ENCODE data around the gene PPFIA2.

Gene PPFIA2

DNA sequence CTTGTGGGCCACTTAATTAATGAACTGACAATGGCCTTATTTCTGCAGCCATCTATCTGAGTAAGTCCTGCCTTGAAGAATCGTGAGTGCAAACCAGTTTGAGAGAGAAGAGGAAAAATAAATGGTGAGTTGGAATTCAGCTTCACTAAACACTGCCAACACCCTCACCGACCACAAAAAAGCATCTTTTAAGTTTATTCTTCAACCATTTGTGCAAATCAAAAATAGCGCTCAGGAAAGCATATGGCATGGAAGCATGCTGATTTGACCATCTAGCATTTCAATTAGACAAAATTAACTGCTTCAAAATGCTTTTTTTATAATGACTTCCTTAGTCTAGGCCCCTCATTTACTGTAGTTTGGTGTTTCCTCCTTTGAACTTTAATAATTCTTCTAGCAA lies 294.0 kb downstream of the PPFIA2 start:
- in situ Hi-C loops (cut with MboI; ENCODE audit: low sequenced_read_pairs): no loop called here

- in situ Hi-C loops (cut with MboI; ENCODE audit: low sequenced_read_pairs): no loop called here
These were observed 298.0 kb downstream of the PPFIA2 start for GRCh38 chr12:81461163-81461562.

DNA sequence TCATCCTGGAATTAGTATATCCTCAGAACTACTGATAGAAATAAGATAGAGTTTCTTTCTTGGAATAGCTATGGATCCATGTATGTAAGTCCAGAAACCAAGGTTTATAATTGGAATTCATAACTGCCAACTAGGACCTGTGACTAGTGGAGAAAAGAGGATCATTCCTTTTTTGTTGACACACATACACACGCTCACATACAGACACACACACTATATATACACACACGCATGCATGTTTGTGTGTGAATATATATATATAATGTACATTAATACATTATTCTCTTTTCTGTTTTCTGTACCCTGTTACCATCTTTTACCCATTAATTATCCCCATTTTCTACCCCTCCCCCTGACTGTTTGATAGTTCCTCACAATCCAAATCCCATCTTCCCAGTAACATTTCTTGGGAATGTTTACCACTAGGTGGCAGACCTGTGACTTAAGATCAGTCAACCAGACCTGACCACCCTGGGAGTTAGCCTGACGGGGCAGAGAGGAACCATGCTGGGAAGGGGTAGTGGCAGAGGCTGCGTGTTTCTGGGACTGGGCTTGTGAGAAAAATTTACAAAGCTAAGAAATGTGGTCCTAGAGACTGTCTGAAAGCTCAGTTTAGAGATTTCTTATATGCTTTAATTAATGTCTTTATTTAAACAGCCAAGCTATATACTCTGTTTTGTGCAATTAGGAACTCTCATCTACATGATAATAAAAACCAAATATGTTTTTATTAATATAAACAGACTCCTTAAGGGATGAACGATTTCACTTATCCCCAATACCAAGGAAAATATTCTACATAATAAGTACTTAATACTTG lies 308.0 kb downstream of the PPFIA2 start:
- in situ Hi-C loops (cut with MboI; ENCODE audit: low sequenced_read_pairs): no loop called here

- in situ Hi-C loops (cut with MboI; ENCODE audit: low sequenced_read_pairs): no loop called here
These were observed 317.5 kb downstream of the PPFIA2 start for GRCh38 chr12:81441629-81442028.

GRCh38 chr12:81440001-81440400 lies 319.1 kb downstream of the PPFIA2 start:
- in situ Hi-C loops (cut with MboI; ENCODE audit: low sequenced_read_pairs): no loop called here

- in situ Hi-C loops (cut with MboI; ENCODE audit: low sequenced_read_pairs): no loop called here
These were observed 319.8 kb downstream of the PPFIA2 start for GRCh38 chr12:81439344-81439743.

- in situ Hi-C loops (cut with MboI; ENCODE audit: low sequenced_read_pairs): no loop called here
These were observed 342.1 kb downstream of the PPFIA2 start for GRCh38 chr12:81417056-81417455.

DNA sequence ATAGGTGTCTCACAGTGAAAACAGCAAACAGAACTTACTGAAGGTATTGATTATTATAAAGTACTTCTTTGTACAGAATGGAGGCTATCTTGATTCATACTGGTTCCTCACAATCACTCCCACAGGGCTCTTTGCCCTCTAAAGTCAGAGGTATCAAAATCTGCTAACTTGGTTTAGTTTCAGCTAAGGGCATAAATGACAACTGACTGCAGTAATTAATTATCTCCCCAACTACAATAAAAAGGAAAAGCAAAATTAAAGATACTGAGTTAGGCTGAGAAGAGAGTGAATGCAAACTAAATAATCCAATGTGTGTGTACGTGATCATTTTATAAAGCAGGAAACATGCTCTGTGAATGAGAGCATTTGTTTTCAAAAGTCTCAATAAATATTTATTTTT lies 342.6 kb downstream of the PPFIA2 start:
- in situ Hi-C loops (cut with MboI; ENCODE audit: low sequenced_read_pairs): no loop called here

DNA sequence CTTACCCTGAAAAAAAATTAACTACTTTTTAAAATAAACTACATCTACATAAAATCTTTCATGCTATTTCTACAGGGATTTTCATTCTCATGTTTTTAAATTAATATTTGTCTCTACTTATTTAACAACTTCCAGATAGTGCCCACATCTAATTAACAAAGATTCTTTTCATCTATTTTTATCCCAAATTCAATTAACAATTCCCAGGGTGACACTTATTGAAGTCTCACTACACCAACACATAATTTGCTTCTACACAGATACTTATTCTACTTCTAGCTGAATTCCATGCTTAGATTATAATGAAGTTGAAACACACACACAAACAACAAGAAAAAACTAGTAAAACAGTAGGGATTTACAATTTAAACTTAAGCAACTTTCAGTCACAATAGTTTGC lies 344.7 kb downstream of the PPFIA2 start:
- in situ Hi-C loops (cut with MboI; ENCODE audit: low sequenced_read_pairs): no loop called here

DNA sequence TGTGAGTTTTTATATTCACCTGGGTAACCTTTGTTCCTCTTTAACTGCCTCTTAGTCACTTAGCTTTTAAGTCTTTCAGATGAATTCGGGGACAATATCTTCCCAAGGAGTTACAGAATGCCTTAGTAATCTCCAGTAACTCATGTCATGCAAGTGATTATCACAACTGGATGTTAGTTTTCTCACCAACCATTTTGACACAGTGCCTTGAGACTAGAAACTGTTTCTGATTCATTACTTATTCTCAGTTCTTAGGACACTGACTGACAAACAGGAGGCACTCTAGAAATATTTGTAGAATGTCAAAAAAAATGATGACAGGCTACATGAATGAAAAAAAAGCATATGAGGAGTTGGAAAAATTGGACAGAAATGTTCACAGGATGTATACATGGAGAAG lies 346.2 kb downstream of the PPFIA2 start:
- in situ Hi-C loops (cut with MboI; ENCODE audit: low sequenced_read_pairs): no loop called here

- in situ Hi-C loops (cut with MboI; ENCODE audit: low sequenced_read_pairs): no loop called here
These were observed 355.8 kb downstream of the PPFIA2 start for GRCh38 chr12:81403348-81403747.

- in situ Hi-C loops (cut with MboI; ENCODE audit: low sequenced_read_pairs): no loop called here
These were observed 357.9 kb downstream of the PPFIA2 start for GRCh38 chr12:81401241-81401640.

- in situ Hi-C loops (cut with MboI; ENCODE audit: low sequenced_read_pairs): no loop called here
These were observed 359.1 kb downstream of the PPFIA2 start for GRCh38 chr12:81400024-81400423.

DNA sequence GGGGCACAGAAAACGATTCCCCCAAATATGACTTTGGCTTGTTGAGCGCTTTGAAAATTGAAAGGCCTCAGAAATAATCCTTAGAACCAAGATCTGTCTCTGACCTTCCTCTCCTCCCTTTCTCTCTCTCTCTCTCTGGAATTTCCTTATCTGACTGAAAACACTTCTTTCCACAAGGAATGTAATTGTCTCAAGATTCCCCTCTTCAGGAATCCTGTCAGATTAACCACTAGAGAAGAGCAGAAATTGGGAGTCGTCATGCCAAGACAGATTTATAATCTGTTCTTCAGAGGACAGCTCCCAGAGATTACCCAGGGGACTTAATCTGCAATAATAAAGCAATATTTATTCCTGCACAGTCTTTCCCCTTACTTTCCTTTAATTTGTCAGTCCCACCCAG lies 363.7 kb downstream of the PPFIA2 start:
- in situ Hi-C loops (cut with MboI; ENCODE audit: low sequenced_read_pairs): no loop called here

- in situ Hi-C loops (cut with MboI; ENCODE audit: low sequenced_read_pairs): no loop called here
These were observed 369.5 kb downstream of the PPFIA2 start for GRCh38 chr12:81389550-81390099.

GRCh38 chr12:81386101-81386500 lies 373.0 kb downstream of the PPFIA2 start:
- in situ Hi-C loops (cut with MboI; ENCODE audit: low sequenced_read_pairs): no loop called here

DNA sequence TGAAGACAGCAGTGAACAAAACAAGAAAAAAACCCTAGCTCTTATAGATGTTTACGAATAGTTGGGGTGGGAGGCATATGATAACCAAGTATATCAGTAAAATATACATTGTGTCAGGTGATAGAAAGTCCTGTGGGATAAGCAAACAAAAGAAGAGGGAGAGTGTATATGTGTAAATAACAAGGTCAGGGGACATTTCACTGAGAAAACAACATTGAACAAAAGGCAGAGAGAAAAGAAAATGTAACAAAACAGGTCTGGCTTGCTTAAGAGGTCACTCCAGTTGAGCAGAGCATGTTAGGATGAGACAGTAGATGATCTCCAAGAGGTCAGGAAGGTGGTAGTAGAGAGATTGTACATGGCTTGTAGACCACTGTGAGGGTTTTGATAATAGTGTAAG lies 377.2 kb downstream of the PPFIA2 start:
- in situ Hi-C loops (cut with MboI; ENCODE audit: low sequenced_read_pairs): no loop called here

DNA sequence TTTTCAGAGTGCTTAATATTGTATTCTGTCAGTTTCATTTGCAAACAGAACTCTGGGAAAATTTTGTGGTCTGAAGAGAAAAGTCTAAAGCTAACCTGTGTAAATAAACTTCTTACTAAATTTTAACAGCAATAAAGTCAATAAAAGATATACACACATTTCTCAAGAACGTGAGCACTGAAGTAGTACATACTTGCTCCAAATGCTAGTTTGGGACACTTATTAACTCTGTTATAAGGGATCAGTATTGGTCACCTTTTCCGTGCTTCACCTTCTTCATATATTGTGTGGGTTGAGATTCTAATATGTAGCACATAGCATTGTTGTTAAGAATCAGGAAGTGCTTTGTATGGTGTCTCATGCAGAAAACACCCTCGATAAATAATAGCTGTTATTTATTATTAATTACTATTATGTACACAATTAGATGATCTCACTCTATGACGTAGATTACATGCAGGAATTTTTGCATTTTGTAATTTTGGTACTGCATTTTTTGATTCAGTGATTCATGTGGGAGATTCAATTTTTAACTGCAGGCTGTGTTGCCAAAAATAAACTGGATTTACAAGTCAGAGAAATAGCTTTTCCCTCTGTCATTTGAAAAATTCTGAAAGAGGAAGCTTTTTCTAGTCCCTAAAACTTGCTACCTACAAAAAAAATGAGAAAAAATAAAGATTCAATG lies 380.4 kb downstream of the PPFIA2 start:
- in situ Hi-C loops (cut with MboI; ENCODE audit: low sequenced_read_pairs): no loop called here

DNA sequence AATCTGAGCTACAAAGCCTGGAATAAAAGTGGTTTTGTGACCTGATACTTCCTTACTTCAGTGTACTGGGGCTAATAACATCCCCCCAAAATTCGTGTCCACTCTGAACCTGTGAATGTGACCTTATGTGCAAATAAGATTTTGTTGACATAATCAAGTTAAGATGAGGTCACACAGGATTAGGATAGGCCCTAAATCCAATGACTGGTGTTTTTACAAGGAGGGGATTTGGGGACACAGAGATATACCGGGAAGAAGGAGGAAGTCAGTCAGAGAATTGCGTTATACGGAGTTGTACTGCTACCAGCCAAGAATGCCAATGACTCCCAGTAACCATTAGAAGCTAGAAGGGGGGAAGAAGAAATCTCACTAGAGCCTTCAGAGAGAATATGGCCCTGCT lies 381.4 kb downstream of the PPFIA2 start:
- in situ Hi-C loops (cut with MboI; ENCODE audit: low sequenced_read_pairs): no loop called here

DNA sequence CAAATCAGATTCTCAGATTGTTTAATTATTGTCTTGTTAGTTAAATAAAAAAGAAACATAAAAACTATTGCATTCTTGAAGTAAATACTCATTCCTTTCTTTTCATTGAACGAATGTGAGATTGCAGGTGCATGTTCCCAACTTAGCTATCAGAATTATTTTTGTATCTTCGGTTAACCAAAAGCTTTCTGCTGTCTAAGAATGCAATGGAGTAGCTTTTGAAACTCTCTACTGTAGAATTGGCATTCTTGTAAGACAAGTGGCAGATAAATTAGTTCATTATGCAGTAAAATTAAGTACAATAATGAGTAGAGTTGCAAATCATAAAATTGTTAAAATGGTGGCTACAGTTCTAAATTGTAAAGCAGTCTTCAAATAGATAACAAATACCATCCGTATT lies 383.2 kb downstream of the PPFIA2 start:
- in situ Hi-C loops (cut with MboI; ENCODE audit: low sequenced_read_pairs): no loop called here

DNA sequence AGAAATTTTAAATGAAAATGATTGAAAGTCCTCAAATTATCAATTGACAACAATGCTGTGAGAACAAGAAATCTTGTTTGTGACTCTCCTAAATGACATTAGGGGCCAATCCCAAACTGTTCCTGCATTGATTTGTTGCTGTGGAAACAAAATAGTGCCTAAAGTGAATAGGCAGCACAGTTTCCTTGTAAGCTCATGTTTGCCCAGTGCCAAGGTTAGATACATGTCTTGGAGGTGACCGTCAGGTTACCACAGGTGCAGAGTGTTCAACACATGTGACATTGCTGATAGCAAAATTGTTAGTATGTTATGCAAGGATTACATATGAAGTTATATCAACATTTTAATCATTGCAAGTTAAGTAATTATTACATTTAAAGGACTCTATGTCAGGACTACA lies 388.7 kb downstream of the PPFIA2 start:
- in situ Hi-C loops (cut with MboI; ENCODE audit: low sequenced_read_pairs): no loop called here

GRCh38 chr12:81369175-81369574 lies 390.0 kb downstream of the PPFIA2 start:
- in situ Hi-C loops (cut with MboI; ENCODE audit: low sequenced_read_pairs): no loop called here
